Femur (tissue), 1 donor: Measurements from ENCODE around the gene WNT11.

Experiments
- DNase-seq: peaks from one replicate; pipeline ENCODE4 v3.0.0-alpha.2; 2017

WNT11 gene

DNA sequence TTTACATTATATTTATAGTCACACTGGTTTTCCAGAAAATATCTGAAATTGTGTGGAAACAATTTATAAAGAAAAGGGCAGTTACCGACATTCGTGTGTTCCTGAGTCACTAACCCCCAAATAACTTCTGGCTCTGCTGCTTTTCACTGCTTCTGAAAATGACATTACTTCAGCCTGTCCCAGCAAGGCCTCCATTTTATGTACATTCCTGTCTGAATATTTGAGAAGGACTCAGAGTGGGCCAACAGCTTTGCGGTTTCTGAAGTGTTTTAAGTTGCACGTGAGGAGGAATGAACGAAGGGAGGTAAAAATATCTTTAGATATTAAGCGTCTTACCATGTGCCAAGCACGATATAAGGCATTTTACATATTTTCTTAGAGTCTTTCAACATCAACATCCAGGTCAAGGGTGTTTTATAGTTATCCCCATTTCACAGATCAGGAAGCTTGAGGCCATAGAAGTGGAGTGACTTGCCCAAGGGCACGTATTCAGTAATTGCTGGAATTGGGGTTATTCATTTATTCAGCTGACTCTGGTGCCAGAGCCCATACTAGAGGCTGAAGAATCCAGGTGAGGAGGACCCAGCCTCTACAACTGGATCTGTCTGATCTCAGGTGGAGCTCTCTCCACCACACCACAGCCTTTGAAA is 30.8 kb upstream of the WNT11 start:
- no peak for DNase-seq

DNA sequence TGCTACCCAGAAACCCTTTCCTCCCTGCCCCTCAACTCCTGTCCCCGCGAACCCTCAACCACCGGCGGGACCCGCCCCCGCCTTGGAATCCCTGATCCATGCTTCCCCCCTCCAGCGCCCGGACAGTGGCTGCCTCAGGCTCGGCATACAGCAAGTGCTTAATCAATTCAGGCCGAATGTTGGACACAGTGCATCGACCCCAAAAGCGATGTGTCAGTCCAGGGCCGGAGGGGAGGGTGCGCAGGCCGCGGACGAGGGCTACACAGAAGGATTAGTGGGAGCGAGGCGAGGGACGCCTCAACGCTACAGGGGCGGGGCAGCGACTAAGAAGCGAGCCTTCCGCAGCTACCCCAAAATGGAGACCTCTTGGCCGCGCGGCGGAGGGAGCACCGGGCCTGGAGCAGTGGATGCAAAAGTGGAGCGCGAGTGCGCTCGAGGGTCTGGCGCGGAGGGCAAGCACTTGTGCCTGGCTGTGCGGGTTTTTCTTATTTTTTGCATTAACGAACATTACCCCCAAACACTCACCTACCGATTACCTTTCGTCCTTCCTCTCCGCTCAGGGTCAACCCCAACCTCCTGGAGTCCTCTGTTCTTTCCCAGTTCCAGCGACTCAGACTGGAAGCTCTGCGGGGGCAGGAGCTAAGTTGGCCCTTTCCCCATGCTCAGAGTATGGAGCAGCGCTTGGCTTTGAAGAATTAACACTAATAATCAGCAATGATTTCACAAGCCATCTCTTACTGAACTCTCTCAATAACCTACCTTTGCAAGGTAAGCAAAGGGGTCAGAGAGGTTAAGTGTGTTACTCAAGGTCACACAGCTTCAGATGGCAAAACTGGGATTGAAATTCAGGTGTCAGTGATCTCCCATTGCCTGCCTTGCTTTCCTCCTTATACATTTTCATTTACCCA is 30.0 kb upstream of the WNT11 start:
- DNase-seq, result no peak

DNA sequence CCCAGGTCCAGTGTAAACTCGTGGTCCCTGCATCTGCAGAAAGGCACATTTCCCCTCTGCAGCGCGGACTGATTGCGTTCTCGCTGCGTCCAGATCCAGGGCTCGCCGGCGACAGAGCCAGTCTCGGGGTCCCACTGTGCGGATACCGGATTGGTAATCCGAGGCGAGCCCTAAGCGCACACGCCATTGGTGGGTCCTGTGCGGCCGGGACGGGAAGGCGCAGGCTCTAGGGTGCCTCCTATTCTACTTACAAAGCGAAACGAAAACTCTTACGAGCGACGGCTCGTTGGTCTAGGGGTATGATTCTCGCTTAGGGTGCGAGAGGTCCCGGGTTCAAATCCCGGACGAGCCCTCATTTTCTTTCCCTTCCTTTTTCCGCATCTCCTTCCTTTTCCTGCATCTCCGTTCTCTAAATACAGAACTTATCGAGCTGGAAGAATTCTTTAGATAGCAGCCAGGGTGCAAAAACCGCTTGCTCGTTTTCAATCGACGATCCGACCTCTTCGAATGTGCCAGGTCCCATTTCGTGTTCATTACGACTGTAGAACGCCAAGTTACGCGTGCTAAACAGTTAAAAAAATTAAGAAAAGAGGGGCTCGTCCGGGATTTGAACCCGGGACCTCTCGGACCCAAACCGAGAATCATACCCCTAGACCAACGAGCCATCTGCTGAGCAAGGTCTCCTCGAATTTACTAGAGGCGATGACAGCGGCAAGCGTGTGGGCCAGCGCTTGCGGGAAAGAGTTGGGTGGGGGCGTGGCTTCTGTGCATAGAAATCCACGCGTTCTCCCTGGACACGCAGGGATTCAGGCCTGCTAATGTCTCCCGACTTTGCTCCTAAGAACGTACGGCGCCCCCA is 29.2 kb upstream of the WNT11 start:
- DNase-seq, result peak; percentile 97

DNA sequence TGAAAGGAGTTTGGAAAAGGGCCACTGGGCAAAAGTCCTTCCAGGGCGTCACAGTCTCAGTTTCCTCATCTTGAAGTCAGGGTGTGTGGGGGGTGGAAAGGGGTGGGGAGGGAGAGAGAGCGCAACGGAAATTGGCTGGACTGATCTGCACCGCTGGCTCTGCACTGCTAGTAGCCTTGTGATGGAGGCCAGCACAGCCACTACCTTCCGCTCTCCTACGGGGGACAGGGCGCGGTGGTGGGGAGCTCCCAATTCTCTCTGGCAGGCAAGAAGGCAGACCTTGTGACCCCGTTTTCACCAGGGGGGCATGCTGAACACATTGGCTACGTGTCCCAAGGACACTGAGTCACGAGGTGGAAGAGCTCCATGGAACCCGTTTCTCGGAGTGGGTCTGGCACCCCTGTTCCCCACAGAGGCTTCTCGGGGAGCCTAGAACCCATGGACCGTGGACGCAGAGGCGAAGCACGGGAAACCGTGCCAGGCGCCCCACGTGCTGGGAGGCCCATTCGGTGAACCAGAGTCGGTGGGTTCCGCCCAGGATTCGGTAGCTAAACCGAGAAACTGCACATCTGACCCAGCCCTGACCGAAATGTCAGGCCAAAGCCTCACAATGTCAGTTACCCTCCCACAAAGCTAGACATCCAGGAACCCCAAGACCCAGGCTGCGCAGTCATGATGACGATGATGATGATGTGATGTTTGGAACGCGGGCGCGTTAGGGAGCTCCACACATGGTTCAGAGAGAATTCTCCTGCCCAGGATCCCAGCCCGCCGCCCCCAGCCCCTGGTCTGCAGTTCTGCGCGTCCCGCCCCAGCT is 28.3 kb upstream of the WNT11 start:
- DNase-seq, result peak; percentile 74

DNA sequence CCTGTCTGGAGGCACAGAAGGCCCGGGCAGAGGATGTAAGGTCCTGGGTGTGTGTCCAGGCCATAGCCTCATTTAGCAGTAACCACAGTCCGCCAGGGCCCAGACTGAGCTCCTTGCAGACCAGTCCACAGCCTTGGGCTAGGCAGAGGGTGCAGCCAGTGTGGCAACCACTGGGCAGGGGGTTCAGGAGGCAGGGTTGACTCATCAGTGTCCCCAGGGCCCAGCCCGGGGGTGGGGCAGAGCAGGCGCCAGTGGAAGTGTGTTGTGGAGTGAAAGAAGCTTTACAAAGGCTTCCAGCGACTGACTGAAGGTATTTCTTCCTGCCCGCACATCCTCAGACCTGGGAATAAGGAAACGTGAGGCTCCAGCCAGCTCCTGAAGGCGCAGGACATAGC is 27.7 kb upstream of the WNT11 start:
- peak; percentile 57 for DNase-seq

DNA sequence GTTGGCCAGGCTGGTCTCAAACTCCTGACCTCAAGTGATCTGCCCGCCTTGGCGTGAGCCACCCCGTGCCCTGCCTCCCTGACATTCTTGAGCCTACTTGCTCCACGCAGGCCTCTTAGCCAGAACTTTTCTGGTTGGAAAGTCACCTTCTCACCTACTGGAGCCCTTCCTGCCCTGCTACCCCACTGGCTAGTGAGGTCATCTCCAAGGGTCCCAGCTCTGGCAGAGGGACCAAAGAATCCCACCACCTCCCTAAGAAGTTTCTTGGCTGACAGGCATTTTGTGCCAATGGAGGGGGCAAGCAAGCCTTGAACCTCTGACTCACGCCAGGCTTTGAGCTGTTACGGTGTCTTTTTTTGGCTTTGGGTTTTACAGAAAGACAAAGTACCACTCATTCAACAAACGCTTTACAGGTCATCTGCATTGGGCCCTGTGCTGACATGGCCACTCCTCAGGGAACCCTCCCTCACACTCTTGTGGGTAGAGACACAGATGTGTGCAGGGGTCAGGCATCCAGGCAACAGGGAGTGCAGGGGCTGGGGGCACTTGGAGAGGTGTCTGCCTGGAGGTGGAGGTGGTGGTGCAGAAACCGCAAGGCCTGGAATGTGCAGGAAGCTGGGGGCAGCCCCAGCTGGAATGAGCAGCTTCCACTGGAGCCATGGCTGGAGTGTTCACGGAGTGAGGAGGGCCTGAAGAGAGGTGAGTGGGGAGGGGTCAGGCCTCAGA is 27.1 kb upstream of the WNT11 start:
- no peak for DNase-seq

DNA sequence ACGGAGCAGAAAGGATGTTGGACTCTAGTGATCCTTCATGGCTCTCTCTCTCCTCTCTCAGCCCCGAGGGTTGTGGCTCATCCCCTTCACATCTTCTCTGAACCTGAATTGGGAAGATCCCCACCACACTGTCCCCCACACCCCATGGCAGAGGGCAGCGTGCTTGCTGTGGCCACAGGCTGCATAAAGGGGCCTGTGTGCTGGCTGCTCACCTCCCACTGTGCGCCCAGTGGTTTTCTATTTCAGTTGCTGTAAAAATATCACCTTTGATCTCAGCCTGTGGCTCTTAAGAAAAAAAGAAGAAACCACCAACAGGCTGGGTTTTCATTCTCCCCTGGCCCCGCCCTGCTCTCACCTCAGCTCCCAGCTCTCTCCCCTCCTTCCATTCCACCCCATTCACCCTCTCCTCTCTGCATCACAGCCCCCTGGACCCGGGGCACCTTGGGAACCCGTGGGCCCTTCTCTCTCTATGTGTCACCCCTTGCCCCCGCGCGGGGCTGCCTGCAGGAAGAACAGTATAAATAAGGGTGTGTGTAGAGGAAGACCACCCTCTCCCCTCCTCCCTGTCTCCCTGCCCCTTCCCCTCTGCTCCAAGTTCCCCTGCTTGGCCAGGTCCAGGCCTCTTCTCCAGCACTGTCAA is 25.8 kb upstream of the WNT11 start:
- DNase-seq, result no peak

DNA sequence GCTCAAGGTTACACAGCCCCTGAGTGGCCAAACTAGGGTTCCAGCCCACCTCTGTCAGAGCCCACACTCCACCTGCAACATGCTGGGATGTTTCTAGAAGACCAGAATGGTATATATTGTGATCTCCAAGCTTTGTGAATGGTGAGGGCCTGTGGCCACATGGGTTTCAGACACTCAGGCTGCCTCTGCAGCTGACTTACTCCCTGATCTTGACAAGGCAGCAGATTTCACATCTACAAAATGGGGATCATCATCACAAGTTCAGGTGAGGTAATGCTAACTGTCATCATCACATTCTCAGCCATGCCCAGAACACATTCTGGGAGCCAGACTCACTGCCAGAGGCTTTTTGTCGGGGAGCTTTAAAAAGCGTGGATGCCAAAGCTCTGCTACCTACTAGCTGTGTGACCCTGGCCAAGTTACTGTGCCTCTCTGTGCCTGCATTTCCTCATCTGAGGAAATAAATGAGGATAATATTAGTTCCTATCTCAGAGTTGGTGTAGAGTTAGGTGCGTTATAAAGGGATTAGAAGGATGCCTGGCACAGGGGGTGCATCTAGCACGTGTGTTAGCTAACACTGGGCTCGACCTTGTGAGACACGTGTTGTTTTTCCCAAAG is 24.9 kb upstream of the WNT11 start:
- DNase-seq, result no peak

DNA sequence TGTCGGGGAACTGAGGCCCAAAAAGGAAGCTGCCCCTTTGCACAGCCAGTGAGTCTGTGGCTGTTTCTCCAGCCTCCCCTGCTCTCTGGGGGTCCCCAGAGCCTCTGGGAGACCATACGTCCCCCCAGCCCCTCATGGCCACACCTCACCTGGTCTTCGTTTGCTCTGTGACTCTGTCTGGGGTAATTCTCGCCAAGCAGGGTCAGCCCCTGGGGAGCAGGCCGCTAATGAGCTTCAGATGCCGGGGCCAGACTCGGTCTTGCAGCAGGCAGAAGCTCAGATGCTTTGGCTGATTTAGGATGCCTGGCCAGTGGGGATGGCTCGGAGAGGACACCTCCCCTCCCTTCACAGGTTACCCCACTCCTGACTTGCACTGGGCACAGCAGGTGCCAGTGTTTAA is 24.1 kb upstream of the WNT11 start:
- no peak for DNase-seq

DNA sequence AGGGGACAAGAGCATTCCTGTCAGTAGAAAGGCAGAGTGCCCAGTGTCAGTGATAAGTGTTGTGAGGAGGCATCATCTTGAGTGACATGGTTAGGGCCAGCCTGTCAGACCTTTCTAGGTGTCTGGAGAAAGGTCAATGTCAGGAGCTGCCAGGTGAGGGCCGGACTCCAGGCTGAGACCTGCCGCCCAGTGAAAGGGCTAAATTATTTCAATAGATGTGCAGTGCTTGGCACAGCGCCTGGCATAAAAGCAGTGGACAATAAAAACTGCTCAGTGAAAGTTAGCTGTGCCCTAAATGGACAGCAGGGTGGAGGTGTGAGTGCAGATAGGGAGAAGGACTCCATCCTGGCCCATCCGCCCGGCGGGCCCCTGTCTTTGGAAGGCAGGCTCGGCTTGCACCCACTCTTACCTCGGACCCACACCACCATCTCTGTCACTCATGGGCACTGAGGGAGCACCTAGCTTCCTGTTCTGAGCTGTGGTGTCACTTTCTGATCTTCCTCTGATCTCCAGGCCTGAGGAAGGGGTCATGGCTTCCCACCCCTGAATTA is 23.5 kb upstream of the WNT11 start:
- DNase-seq, result no peak

DNA sequence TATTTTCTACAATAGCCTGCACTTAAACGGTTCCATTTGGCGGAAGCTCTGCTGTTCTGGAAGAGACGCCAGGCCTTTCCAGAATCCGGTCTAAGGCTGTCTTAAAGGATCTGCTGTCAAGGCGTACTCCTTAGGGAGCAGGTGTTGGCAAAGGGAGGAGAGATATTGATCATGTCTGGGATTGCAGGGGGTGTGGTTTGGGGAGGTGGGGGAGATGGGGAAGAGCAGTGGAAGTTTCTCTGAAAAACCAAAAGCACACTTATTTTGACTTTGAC is 22.5 kb upstream of the WNT11 start:
- DNase-seq, result peak; percentile 74

DNA sequence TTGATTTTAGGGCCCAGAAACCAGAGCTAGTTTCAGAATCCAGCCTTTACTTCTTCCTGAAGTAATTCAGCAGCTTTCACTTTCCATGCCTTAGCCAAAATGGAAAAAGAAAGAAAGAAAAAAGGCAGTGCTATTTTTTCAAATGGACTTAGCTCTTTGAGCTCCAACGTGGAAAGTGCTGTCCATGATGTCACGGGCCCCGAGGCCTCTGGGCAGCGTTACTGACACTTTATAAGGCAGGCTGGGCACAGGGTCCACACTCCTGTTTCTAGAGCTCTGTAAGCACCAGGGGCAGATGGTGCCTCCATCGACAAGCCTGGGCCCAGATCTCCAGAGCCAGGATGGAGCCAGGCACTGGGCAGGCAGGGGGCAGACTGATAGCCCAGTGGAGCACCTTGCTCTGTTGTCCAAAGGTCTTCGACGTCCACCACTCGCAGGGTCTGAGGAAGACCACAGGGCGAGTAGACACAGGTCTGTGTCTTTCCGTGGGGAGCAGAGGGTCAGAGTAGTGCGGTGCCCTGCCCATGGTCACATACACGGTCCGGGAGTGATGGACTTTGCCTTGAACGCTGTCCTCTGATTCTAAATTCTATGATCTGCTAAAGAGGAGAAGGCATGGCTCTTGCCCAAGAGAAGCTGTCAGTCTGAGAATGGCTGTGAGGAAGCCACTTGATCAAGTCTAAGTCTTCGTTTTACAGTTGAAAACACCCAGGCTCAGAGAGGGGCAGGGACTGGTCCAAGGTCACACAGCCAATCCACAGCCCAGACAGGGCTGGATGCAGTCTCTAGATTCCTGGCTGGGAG is 22.0 kb upstream of the WNT11 start:
- DNase-seq, result no peak

DNA sequence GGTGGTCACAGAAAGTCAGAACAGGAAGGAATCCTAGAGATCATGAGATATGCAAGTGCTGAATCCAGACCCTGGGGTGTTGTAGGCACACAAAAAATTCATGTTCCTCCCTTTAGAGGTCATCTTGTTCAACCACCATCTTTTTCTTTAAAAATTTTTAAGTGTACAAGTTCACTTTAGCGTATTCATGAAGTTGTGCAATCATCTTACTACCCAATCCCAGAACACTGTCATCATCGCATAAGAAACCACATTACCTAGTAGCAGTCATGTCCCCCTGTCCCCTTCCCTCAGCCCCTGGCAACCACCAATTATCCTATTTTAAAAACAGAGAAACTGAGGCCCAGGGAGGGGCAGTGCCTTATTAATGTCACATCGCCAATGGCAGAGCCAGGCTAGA is 20.3 kb upstream of the WNT11 start:
- no peak for DNase-seq

DNA sequence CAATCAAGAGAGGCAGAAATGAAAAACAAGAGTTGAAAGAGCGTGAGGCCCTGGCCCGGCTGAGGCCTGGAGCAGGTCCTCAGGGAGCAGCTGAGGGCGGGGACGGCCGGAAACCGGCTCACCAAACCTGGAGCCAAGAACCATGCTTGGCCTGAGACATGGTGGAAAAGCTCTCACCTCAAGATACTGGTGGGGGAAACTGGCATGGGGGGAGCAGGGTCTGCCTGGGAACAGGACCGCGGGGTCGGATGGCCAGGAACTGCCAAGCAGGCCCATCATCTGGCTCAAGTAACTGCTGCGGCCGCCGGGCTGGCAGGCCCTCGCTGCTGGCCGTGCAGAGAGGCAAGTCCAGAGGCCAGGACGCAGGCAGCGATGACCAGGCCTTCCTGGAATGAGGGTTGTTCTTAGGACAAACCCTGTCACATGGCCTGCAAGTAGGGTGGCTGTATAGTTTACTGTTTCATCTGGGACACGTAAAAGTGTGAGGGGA is 18.9 kb upstream of the WNT11 start:
- no peak for DNase-seq

DNA sequence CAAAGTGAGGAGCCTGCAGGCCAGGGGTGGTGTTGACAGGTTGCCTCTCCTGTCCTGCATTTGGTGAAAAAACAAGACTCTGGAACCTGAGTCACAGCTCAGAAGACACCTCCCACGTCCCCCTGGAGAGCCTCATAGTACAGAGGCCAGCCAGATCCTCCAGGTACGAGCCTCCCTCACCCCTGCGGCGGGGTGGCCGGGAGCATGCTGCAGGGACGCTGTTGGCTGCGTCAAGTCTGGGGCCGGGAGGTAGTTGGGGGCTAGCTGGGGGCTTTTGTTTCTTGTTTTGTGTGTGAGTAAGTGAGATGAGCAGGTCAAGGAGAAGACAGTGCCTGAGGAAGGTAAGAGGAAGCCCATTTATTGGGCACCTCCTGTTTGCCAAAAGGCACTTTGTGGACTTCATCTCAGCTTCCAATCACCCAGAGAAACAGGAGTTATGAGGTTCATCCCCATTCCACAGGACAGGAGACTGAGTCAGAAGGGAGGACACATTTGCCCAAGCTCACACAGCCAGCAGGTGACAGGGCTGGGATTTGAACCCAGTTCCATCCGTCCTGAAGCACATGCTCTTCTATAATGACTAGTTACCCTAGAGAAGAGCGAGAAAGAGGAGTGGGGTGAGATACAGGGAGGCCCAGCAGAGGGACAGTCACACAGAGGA is 18.3 kb upstream of the WNT11 start:
- DNase-seq, result no peak

DNA sequence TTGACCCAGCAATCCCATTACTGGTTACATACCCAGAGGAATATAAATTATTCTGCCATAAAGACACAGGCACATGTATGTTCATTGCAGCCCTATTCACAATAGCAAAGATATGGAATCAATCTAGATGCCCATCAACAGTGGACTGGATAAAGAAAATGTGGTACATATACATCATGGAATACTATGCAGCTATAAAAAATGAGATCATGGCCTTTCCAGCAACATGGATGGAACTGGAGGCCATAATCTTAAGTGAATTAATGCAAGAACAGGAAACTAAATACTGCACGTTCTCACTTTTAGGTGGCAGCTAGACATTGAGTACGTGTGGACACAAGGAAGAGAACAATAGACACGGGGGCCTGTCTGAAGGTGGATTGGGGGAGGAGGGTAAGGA is 15.1 kb upstream of the WNT11 start:
- DNase-seq, result no peak

DNA sequence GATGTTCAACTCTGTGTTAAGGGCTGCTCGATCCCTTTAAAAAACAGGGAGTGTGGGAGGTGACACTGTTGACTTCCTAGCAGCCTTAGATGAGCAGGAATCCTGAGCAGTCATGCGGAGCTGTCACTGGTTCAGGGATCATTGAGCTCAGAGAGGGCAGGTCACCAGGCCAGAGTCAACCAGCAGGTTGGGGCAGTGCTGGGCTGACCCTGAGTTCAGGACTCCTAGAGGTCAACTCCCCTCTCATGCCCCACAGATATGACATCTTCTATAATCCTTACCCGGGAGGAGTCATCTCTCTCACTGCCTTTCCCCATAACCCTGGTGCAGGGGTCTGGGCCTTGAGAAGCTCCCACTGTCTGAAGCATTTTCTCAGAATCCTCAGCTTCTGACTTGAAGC is 12.9 kb upstream of the WNT11 start:
- no peak for DNase-seq

DNA sequence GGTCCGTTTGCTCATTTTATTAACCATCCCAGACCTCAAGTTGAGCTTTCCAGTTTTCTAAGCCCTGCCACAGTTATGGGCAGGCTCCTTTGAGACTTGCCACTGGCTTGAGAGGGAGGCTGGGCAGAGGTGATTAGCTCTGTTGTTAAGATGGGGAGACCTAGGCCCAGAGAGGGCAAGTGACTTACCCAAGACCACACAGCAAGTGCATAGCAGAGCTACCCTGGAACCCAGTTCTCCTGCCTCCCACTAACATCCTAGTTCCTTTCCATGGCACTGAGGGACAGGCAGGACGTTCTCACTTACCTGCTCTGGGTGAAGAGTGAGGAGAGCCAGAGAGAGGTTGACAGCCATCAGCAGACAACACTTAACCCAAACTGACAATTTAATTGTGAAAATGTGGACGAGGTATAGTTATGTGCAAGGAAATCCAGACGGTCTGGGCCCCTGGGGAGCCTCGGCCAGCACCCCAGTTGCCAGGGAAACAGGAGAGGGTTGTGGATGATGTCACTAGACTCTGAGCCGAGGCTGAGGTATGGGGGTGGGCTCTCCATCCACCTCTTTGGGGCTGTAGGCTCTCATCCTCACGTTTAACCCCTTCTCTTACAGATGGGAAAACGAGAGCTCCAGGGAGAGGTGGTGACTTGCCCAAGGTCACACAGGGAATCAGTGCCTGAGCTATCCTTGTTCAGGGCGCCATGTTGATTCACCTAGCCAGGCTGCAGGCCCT is 12.3 kb upstream of the WNT11 start:
- DNase-seq, result no peak
